Activated CD4-positive, alpha-beta T cell treated with anti-CD3 and anti-CD28 coated beads for 48 hours (primary cell): ENCODE results near the gene TPCN1.

ENCODE experiments used
- DNase-seq: peaks from one replicate; pipeline ENCODE4 v3.0.0-alpha.2; 2020

TPCN1 gene

DNA sequence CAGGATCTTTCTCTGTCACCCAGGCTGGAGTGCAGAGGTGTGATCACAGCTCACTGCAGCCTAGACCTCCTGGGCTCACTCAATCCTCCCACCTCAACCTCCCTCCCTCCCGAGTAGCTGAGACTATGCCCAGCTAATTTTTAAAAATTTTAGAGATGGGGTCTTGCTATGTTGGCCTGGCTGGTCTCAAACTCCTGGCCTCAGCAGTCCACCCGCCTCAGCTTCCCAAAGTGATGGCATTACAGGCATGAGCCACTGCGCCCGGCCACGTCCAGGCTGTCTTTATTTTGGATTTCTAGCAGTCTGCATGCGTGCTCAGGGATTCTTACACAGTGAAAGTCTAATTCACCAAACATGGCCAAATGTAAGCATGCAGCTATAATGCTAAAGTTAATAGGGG, 95.9 kb downstream of the TPCN1 start:
- DNase-seq, result no peak

DNA sequence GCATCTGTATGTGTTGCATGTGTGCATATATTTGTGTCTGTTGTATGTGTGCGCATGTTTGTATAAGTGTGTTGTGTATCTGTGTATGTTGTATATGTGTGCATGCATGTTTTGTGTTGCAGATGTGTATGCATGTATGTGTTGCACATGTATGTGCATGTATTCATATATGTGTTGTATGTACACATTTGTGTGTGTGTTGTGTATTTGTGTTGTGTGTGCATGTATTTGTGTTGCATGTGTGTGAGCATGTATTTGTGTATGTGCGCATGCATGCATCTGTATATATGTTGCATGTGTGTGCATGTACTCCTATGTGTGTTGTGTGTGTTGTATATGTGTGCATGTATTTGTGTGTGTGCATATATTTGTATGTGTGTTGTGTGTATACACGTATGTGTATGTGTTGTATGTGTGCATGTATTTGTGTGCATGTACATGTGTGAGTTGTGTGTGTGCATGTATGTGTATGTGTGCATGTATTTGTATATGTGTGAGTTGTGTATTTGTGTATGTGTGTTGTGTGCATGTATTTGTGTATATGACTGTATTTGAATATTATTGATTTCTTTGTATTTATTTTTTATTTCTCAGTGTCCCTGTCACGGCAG, 96.9 kb downstream of the TPCN1 start:
- no peak for DNase-seq

DNA sequence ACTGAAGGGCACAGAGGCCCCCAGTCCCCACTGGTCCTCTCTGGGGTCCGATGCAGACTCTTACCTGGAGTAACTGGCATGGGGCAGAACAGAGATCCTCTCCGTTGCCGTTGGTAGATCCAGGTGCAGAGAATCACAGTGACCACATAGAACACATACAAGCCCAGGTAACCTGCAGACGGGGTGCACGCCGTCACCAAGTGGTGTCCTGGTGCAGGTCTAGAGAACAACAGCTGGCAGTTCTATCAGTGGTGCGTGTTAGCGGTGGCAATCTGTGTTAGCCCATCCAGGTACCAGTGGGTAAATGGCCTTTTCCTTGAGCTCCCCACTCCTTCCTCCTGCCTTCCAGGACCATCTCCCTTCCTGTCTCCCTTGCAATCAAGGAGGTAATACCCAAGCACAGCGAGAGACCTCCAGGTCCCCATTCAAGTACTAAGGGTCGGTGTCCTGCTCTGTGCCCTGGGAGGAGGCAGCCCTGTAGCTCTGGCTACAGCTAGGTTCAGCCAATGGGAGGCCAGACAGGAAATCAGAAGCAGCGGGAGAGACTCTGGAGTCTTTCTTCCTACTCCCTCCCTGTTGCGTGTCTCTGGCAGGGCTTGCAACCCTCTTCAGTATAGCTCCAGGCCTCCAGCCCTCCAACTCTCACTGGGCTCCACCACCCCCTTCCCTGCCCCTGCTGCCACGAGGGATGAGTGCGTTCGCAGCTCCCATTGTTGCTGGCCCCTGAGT, 97.8 kb downstream of the TPCN1 start:
- no peak for DNase-seq

DNA sequence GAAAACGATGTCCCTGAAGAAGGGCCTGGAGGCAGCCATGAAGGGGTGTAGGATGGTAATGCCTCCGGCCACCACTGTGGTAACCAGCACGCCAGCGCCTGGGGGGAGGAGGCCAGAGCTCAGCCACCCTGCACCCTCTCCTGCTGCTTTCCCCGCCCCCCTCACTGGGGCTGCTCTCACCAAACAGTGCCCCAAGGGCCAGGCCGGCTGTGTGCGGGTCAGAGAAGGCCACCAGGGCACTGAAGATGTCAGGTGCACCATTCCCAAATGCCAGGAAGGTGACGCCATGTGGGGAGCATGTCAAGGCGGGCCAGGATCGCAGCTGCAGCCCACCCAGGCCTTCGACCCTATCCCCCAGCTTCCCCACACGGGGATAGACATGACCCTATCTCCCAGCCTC, 99.1 kb downstream of the TPCN1 start:
- no peak for DNase-seq

DNA sequence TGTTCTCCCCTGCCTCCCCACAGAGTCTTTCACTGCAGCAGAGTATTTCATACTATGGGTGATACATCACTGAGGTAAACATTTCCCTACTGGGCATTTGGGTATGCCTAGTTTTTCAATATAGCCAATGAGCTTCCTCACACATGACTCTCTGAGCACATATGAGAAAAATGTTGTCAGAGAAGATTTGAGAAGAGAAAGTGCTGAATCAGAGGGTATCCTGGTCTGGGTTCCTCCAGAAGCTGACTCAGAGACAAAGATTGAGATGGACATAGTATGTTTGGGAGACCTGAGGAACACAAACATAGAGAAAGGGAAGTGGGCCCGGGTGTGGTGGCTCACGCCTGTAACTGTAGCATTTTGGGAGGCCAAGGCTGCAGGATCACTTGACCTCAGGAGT, 101.1 kb downstream of the TPCN1 start:
- DNase-seq, result no peak

DNA sequence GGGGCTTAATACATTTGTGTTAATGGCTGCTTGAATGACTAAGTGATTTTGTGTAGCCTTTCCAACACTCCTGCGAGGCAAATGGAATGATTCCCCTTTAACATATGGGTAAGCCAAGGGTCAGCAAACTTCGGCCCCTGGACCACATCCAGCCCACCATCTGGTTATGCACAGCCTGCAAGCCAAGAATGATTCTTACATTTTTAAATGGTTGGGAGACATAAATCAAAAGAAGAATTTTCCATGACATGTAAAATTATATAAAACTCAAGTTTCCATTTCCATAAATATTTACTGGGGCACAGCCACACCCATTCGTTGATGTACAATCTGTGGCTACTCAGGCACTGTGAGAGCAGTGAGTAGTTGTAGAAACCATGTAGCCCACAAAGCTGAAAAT, 104.7 kb downstream of the TPCN1 start:
- no peak for DNase-seq

DNA sequence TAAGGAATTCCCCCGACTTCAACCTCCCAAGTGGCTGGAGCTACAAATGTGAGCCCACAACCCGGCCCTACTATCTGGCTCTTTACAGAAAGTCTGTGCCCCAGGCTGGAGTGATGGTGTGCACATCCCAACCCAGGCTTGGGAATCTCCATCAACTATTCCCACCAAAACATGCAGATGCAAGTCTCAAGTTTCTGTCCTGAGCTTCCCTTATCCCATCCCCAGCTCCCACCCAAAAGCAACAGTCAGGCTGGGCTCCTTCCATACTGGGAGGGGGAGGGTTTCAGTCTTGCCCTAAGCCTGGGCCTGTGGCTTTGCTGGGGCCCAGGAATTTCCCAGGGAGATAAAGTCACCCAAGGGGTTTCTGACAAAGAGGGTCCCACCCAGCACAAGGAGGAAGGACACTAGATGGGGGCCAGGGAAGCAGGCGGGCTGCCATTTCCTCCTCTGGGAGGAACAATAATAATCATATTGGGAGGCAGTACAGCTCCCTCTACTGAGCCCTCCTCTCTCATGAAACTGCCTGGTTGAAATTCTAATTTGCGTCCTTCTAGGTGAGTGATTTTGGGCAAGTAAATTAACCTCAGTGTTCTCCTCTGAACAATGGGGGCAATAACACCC, 105.6 kb downstream of the TPCN1 start:
- DNase-seq, result no peak

DNA sequence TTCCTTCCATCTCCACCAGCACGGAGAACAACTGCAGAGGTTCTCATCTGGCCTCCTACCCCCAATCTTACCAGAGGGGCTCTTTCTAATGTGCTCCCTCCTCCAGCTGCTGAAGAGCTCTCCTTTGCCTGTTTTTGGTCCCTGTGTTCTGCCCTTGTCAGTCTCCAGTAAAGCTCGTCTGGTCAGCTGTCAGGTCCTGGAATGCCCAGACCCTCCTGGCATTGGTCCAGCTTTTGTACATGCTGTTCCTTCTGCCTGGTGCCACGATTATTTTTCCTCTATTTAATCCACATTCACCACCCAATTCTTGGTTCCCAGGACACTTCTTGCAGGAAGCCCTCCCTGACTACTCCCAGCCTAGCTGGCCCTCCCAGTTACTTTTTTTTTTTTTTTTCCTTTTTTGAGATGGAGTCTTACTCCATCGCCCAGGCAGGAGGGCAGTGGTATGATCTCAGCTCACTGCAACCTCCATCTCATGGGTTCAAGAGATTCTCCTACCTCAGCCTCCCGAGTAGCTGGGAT, 107.2 kb downstream of the TPCN1 start:
- no peak for DNase-seq

DNA sequence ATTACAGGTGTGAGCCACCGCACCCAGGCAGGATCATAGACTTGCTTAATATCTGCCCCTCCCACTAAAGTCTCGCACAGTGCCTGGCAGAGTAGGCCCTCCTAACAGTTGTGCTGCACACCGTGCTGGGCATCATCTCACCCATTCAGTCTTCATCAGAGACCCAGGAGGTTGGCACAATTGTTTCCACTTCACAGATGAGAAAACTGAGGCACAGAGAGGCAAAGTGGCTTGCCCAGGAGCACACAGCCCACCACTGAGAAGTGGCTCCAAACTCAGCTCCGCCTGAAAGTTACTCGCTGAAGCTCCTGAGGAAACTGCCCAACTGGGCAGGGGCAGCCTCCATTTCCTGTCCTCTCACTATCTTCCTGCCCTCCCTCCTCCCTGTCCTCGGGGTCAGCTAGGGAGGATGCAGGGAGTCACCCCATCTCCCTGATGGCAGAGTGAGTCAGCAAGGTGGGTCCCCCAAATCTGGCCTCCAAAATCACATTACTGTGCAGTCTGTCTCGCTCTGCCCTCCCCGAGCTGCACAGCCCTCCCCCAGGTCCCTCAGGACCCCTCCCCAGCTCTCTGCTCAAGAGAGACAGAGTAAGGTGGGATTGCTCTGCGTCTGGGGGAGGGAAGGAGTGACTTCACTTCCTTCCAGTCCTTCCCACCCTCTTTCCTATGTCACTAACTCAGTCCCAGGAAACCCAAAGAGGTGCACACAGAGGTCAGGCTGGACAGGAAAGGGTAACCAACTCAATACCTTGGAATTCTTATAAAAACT, 107.9 kb downstream of the TPCN1 start:
- DNase-seq, result no peak

DNA sequence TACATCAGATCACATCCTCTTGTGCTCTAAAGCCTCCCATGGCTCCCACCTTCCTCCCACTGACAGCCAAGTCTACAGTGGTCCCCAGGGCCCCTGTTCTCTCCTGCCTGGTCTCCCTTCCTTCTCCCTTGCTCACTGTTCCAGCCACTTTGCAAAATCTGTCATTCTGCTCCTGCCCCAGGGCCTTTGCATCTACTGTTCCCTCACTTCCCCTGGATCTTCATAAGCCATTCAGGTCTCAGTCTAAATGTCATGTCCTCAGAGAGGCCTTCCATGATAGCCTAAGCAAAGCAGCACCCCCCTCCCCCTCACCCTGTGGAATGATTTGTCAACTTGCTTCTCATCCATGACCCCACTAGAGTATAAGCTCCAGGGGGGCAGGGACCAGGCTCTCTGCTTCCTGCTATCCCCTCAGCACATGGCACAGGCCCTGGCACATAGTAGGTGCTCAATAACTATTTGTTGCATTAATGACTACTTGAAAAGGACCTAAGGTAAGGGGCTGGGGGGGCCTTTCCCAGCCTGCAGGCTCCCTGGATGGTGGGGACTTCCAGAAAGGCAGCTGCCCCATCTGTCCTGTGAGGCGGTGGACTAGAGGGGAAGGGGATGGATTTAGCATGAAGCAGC, 108.6 kb downstream of the TPCN1 start:
- no peak for DNase-seq

DNA sequence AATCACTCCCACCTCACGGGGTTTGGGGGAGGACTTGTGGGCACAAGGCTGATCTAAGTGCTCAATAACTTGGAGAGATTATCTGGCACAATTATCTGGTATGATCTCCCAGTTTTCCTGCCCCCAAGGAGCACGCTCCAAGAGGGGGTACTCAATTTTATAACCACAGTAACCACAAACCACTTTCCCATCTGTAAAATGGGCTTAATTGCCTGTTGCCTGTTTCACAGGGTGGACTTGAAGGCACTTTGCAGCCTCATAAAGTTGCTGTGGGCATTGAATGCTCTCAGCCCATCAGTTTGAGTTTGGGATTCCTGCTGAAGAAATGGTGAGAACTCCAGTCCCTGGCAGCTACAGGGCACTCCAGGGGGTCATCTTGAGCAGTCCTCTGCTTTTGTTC, 109.2 kb downstream of the TPCN1 start:
- no peak for DNase-seq

DNA sequence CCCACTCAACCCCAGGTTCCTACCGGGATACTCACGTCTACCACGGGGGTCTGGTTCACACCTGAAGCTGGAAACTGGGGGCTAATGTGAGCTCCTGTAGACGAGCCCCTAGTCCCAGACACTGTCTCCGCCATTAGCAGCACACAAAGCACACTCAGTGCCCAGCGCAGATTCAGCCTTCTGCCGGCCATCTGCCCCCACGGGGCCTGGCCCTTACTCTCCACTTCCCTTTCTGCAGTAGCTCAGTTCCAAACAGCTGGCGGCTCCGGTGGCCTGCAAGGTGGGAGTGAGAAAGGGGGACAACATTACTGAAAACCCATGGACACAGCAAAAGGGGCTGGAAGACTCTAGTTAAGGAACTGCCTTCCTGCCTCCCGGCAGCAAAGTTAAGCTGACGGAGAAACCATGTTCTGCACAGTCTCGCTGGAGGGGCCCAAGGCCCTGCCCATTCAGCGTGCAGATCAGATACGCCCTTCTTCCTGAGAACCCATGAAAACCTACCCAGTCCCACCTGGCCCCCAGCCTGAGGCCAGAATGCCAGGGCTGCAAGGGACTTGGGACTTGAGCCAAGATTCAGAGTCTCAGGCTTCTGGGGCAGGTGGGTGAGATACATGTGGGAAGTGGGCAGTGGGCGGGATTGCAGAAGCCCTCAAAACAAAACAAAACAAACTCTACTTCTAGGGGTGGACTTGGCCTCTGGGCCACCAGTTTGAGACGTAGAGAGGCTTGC, 111.6 kb downstream of the TPCN1 start:
- DNase-seq, result no peak

DNA sequence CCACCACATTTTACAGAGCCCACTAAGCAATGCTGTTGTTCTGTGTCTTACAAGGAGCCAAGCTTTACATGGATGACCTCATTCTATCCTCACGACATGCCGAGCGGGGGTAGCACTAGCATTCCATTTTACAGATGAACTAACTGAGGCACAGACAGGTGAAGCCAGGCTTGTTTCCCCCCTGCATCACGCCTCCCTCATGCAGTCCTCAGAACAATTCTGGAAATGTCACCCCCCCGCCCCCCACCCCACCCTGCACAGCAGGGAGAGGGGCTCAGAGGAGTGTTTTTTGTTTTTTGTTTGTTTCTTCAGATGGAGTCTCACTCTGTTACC, 112.1 kb downstream of the TPCN1 start:
- DNase-seq, result no peak

DNA sequence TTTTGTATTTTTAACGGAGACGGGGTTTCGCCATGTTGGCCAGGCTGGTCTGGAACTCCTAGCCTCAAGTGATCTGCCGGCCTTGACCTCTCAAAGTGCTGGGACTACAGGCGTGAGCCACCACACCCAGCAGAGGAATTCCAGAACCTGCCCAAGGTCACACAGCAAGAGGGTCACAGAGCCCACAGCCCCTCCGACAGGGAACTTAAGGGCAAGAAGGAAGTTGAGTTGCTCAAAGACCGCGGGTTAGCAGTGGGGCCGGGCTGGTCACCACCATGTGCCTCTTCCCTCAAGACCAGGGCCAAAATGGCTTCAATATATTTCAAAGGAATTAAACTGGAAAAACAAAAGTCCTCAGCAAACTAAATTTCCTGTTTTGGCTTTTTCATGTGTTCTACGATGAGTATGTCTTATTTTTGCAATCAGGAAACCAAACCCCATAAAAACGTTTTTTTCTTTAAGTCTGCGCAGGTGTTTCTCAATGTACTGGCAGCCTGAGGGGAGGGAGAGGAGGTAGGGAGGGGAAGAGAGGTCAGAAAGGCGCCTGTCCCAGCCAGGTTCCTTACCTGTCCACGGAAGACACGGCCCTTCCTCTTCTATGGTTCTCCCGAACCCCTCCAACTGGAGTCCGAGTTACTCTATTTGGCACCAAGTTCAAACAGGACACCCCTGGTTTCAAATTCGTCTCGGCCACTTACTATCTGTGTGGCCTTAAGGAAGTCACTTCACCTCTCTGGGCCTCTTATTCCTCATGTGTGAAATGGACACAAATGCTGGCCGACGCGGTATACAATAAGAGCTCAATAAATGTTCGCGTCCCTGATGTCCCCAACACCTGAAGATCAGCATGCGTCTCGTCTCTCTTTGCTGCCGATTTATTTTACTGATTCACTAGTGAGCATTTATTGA, 112.9 kb downstream of the TPCN1 start:
- no peak for DNase-seq

DNA sequence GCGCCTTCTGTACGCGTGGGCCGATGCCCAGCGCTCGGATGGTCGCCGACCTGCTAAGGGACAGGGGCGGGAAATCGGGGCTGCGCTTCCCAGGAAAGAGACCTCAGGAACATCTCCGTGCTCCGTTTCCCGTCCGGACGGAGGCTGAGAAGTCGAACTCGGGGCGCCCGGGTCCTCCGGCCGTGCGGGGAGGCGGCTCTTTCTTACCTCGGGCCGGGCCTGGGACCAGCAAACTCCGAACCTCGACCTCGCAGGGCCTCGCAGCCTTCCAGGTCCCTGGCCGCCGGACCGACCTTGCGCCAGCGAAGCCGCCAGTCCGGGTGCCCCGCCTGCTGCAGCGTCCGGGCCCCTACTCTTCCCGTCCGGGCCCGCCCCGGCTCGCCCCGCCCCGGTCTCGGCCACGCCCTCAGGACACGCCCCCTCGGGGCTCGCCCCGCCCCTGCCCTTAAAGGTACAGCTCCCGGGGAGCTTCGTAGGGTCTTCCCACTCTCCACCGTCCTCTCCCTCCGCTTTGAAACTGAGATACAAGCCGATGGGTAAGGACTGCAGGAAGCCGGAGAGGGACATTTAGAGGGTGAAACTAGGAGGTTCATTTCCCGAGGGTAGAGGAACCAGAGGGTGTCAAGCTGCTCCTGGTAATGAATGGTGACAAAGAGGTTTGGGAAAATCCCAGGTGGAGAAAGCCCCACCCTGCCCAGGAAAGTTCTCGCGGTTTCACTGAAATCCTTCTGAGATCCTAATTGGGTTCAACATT, 113.7 kb downstream of the TPCN1 start, which contains the start of gene SLC8B1:
Gene SLC8B1, minus strand, starts transcription at position 324 of the 754 bp plus-strand sequence. CDS start 2,231 bp downstream, outside the sequence.
- peak; percentile 91 for DNase-seq

DNA sequence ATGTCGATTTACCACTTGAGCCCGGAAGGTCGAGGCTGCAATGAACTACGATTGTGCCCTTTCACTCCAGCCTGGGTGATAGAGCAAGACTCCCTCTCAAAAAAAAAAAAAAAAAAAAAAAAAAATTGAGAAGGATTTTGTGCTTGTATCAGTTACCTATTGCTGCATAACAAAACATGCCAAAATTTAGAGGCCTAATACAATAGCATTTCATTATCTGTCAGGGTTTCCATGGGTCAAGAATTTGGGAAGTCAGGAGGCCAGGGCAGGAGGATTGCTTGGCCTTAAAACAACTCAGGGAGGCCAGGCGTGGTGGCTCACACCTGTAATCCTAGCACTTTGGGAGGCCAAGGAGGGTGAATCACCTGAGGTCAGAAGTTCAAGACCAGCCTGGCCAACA, 118.3 kb downstream of the TPCN1 start:
- no peak for DNase-seq

DNA sequence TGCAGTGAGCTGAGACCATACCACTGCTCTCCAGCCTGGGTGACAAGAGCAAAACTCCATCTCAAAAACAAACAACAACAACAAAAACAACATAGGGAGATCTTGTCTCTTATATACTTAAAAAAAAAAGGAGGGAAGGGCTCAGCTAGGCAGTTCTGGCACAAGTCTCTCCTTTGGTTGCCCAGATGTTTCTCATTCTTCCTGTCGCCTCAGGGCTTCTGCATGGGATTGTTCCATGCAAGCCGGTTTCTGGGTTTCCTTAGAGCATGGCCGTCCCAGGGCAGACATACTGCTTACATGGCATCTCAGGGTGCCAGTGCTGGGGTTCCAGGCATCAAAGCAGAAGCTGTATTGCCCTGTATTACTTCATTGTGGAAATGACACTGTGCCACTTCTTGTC, 118.8 kb downstream of the TPCN1 start:
- no peak for DNase-seq

DNA sequence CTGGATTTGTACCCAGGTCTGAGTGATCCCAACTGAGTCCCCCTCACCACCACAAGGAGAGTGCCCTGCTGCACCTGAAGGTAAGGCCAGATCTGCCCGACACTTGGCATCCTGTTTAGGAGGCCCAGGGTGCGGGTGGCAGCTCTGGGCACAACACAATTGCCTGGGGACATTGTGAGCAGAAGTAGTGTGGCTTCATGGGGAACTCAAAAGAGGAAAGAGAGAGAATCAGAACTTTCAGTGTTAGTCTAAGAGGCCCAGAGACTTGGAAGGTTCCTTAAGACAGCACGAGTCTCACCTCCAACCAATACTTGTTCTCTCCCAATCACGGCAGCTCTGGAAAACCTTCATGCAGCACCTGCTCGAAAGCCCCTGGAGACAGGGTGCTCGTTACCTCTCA, 120.3 kb downstream of the TPCN1 start:
- DNase-seq, result no peak

DNA sequence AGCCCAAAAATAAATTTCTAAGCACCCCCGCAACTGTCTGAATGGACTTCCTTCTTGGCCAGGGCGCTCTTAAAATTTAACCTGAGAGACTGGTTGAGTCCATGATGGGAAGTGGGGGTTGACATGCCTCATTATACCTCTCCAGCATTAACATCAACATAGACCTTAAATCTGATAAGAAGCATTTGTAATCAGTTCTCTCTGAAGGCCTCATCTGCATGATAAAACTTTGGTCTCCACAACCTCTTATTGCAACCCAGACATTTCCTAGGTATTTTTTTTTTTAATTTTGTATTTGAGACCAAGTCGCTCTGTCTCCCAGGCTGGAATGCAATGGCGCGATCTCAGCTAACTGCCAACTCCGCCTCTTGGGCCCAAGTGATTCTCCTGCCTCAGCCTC, 124.1 kb downstream of the TPCN1 start:
- DNase-seq, result no peak

DNA sequence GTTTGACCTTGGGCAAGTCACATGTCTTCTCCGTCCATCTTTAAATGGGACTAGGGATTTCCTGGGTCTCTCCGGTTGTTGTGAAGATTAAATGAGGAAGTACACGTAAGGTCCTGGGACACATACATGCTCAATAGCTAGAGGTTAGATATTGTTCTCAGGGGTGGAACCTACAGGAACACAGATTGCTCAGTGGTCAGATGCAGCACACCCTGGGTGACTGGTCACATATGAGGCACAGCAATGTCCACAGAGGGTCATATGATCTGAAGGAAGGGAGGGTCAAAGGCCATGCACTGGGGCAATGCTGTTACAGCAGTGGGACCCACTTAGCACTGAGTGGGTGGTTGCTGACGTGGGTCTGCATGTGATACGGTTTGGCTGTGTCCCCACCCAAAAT, 125.1 kb downstream of the TPCN1 start:
- no peak for DNase-seq
